PFSK-1 (cell line): Measurements from ENCODE around the gene JDP2.

Experiments
- FOXP2 ChIP-seq: optimal IDR thresholded peaks from 2 replicates; pipeline ENCODE3; 2011; ENCODE audit warnings: borderline replicate concordance, control low read depth, inconsistent platforms; ENCODE audit not compliant: insufficient read depth; ENCODE audit errors: extremely low read length, extremely low read depth
- POLR2AphosphoS5 ChIP-seq: IDR thresholded peaks from 2 replicates; pipeline ENCODE4 v1.6.1; 2012; ENCODE audit warnings: low read depth, mild to moderate bottlenecking, control low read depth, low read length, moderate library complexity
- REST ChIP-seq, 2 experiments: IDR thresholded peaks; 2 replicates each; pipeline versions ENCODE4 v1.6.1 to v1.8.0; 2011 to 2012; ENCODE audit warnings: low read depth in 2 of 2, low read length in 2 of 2, control low read depth in 1 of 2, inconsistent platforms in 1 of 2, mild to moderate bottlenecking in 1 of 2, moderate library complexity in 1 of 2; ENCODE audit not compliant: insufficient read depth in 1 of 2
- SIN3A ChIP-seq: IDR thresholded peaks from 2 replicates; pipeline ENCODE4 v1.6.1; 2012; ENCODE audit warnings: mild to moderate bottlenecking, low read length, moderate library complexity, borderline replicate concordance; ENCODE audit not compliant: insufficient read depth
- TAF1 ChIP-seq: IDR thresholded peaks from 2 replicates; pipeline ENCODE4 v1.6.1; 2012; ENCODE audit warnings: low read length, control low read depth, borderline replicate concordance; ENCODE audit not compliant: insufficient read depth

- TF ChIP-seq POLR2AphosphoS5 (no peak), TAF1 (no peak), REST (IDR thresholded peaks at IDR 0.05; ENCODE audit: insufficient read depth in 1 of 2, low read depth in 2 of 2, low read length in 2 of 2) (no peak), SIN3A (no peak), FOXP2 (no peak)
Observed at GRCh38 chr14:75379246-75379929, 48.4 kb upstream of the JDP2 start.
